ENCODE results near the gene STAT2.

GRCh38 chr12:56346675-56347074 is 13.2 kb downstream of the STAT2 start:
- no peak for TF ChIP-seq POLR2A (IDR thresholded peaks at IDR 0.05)
- TF ChIP-seq, protein P1, sequence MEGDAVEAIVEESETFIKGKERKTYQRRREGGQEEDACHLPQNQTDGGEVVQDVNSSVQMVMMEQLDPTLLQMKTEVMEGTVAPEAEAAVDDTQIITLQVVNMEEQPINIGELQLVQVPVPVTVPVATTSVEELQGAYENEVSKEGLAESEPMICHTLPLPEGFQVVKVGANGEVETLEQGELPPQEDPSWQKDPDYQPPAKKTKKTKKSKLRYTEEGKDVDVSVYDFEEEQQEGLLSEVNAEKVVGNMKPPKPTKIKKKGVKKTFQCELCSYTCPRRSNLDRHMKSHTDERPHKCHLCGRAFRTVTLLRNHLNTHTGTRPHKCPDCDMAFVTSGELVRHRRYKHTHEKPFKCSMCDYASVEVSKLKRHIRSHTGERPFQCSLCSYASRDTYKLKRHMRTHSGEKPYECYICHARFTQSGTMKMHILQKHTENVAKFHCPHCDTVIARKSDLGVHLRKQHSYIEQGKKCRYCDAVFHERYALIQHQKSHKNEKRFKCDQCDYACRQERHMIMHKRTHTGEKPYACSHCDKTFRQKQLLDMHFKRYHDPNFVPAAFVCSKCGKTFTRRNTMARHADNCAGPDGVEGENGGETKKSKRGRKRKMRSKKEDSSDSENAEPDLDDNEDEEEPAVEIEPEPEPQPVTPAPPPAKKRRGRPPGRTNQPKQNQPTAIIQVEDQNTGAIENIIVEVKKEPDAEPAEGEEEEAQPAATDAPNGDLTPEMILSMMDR (IDR thresholded peaks at IDR 0.05): no peak
- no peak for TF ChIP-seq POLR2AphosphoS5 (IDR thresholded peaks at IDR 0.05)

Data from suprapubic skin (tissue), 4 donors.